Measurements from ENCODE around the gene TPT1.
"Not testable (repeated sequence)": the region's sequence is repeated elsewhere in the genome, so short reads cannot be mapped to it uniquely, and the experiment has no call there.

Gene TPT1

DNA sequence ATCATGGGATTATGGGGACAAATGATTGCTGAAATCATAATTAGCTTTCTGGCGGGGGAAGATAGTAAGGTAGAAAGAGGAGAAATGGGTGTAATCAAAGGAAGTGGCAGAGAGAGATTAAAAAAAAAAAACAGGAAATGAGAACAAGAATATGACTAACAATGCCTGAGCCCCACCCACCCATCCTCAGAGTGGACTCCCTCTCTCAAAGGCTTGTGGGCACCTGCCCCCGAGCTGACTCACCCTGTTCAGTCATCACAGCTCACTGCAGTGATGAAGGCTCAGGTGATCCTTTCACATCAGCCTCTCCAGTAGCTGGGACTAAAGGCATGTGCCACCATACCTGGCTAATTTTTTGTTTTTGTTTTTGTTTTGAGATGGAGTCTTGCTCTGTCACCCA lies 26.4 kb upstream of the TPT1 start:
- DNase-seq (ENCODE audit: low read depth), result peak; percentile 77

DNA sequence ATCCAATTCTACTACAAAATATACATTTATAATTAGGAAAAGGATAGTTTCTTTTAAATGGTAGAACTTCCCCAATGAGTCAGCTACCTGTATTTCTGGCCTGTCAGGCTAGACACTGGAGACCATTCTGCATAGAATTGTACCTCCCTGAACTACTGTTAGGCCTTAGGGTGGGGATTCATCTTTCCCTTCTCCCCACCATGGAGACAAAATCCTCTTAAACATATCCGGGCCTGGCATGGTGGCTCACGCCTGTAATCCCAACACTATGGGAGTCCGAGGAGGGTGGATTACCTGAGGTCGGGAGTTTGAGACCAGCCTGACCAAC lies 24.5 kb upstream of the TPT1 start:
- no peak for DNase-seq (ENCODE audit: low read depth)

DNA sequence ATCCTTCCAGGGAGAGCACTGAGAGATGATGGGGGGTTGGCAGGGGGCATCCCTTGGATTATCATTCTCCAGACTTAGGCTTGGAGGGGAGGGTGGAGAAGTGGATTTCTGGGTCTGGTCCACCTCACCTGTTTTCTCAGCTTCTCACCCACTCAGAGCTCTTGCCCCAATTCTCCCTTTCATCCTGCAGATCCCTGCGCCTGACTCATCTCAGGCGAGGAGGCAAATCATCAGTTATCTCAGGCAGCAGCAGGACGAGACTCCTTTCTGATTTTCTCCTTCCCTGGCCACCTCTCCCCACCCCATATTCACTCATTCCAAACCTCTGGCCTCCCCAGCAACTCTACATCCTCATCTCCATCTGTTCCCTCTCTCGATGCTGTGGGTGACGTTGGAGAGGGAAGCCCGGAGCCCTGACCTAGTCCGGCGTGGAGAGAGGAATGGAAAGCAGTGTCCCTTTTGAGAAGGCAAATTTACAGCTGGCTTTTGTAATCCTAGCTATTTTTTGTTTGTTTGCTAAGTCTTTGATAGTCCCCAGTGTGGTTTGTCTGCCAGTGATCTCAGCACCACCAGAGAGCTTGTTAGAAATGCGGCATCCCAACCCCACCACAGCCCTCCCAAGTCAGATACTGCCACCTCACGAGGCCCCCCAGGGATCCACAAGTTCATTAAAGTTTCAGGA lies 24.0 kb upstream of the TPT1 start:
- no peak for DNase-seq (ENCODE audit: low read depth)

DNA sequence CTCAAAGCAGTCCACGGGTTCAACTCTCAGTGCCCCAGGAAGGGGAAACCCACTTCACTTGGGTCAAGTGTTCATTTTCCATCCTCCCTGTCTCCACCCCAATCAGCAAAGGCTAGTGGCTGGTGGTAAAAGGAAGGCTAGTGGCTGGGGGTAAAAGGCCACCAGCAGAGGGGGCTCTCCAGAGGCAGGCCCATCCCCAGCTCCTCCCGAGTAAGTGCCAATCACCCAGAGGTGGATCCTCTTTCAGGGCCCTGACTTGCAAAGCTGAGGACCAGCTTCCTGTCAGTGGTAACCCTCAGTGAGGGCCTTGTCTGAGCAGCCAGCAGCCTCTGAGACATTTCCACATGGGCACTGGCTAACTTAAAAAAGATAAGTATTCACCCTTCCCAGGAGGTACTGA lies 22.0 kb upstream of the TPT1 start:
- no peak for DNase-seq (ENCODE audit: low read depth)

DNA sequence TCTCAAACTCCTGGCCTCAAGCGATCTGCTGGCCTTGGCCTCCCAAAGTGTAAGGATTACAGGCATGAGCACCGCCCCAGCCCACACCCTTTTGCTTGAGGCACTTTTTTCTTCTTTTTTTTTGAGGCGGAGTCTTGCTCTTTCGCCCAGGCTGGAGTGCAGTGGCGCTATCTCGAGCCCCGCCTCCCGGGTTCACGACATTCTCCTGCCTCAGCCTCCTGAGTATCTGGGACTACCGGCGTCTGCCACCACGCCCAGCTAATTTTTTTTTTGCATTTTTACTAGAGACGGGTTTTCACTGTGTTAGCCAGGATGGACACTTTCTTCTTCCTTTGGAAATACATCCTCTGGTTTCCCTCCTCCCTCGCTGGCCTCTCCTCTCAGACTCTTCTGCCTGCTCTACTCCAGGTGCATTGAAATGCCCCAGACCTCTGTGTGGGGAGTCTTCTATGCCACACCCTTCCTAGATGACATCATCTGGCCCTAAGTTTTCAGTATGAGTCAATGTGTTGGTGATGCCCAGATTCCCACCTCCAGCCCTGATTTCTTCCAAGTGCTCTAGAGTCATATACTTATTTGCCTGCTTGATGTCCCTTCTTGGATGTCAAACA lies 20.7 kb upstream of the TPT1 start:
- DNase-seq (ENCODE audit: low read depth), result no peak

DNA sequence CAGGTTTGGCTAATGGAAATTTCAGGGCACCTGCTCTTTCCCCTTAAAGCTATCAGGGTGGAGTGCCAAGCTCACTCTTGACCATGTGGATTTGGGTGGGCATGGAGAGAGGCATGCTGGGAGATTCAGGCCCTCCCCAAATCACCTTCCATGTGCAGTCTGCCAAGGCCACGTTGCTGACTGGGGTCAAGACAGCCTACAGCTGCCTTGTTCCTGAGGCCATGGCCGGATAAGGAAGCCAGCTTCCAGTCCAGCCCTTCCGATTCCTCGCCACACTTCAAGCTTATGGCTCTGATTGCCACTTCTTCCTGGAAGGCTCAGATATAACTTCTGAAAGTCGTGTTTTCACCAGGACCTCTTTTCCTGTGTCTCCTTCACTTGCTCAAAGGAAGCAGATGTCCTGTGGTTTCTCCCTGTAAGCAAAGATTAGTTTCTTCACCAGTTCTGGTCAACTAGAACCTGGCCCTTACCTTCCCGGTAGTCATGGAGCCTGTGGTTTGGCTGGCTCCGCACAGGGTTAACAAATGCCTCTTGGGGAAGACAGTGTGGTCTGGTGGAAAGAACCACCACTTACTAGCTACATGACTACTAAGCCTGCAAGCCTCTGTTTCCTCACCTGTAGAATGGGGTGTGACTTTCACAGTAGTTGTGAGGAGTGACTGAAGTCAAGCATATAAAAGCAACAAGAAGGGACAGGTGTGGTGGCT lies 16.1 kb upstream of the TPT1 start:
- DNase-seq (ENCODE audit: low read depth), result no peak

DNA sequence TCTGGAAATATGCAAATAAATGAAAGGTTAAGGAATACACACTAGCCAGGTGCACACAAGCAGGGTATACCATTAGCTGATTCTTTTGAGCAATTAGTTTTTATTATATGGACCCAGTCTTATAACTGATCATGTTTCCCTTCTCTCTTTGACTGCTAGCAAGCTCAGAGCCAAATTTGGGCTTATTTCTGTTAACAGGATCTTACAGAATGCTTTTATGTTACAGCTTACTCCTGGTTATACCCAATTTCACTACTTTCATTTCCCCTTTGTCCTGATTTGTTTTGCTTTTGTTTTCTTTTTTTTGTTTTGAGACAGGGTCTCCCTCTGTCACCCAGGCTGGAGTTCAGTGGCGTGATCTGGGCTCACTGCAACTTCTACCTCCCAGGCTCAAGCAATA lies 12.9 kb upstream of the TPT1 start:
- no peak for DNase-seq (ENCODE audit: low read depth)

DNA sequence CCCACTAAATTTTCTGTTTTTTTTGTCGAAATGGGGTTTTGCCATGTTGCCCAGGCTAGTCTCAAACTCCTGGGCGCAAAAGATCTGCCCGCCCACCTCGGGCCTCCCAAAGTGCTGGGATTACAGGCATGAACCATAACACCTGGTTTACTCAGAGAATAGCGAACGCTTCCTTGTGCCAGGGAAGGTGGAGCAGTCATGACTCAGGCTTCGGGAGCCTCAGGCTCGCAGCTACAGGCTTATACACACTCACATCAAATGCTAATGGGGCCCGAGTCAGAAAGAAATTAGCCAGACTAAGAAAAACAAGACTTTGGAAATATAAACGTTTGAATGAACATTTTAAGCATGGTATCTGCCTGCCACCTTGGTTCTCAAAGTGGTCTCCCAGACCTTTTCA lies 11.0 kb upstream of the TPT1 start:
- DNase-seq (ENCODE audit: low read depth), result no peak

DNA sequence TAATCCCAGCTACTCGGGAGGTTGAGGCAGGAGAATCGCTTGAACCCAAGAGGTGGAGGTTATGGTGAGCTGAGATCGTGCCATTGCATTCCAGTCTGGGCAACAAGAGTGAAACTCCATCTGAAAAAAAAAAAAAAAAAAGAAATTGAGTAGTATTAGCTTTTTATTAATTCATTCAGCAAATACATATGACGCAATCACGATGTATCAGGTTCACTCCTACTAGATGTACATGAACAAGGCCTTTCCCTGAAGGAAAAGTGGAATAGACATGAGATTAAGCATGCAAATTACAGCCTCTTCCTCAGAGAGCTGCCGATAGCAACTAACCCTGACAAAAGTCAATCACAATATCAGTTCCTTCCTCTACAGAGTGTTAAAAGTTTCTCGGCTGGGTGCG lies 9.2 kb upstream of the TPT1 start:
- no peak for DNase-seq (ENCODE audit: low read depth)

DNA sequence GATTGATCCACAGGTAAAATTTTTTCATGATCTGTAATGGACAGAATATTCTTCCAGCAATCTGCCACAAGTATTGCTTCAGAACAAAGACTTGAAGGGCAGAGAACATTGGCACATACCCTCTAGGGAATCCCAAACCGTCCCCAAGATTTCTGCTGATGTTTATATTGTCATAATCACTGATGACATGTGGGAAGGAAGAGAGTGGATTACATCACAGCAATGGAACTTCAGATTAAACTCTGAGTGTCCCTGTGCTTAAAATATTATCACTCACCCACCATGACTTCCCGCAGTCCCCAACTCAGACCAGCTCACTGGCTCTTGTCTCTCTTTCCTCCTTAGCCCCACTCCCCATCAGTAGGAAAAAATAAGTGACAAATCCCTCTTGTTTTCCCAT lies 8.5 kb upstream of the TPT1 start:
- no peak for DNase-seq (ENCODE audit: low read depth)

DNA sequence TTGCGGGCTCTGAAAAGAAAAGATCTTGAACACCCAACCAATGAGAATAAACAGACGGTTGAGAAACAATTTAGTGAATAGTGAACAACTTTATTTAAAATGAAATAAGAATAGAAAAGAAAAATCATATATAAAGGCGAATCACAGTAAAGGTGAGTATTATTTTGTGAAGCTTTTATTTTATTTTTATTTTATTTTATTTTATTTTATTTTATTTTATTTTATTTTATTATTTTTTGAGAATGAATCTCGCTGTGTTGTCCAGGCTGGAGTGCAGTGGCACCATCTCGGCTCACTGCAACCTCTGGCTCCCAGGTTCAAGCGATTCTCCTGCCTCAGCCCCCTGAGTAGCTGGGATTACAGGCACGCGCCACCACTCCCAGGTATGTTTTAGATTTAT lies 3.1 kb upstream of the TPT1 start:
- not testable (repeated sequence) for DNase-seq (ENCODE audit: low read depth)

DNA sequence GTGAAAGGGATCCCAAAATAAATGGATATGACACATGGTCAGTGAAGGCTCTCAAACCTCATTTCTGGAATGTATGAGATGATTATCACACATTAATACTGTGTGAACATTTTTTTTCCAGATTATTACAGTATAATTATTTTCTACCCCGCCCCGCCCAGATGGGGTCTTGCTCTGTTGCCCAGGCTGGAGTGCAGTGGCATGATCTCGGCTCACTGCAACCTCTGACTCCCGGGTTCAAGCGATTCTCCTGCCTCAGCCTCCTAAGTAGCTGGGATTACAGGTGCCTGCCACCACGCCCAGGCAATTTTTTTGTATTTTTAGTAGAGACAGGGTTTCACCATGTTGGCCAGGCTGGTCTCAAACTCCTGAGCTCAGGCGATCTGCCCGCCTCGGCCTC lies 2.1 kb upstream of the TPT1 start:
- not testable (repeated sequence) for DNase-seq (ENCODE audit: low read depth)

DNA sequence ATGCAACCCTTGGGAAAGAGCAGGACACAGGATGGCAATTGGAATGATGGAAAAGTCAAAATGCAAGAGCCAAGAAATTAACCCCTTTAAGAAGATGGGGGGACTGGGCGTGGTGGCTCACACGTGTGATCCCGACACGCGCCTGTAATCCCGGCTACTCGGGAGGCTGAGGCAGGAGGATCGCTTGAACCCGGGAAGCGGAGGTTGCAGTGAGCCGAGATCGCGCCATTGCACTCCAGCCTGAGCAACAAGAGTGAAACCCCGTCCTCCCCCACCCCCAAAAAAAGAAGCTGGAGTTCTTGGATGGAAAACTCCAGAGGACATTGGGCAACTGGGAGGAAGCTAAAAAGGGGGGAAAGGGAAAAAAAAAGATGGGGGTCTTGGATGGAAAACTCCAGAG lies 1.7 kb upstream of the TPT1 start:
- DNase-seq (ENCODE audit: low read depth), result not testable (repeated sequence)

DNA sequence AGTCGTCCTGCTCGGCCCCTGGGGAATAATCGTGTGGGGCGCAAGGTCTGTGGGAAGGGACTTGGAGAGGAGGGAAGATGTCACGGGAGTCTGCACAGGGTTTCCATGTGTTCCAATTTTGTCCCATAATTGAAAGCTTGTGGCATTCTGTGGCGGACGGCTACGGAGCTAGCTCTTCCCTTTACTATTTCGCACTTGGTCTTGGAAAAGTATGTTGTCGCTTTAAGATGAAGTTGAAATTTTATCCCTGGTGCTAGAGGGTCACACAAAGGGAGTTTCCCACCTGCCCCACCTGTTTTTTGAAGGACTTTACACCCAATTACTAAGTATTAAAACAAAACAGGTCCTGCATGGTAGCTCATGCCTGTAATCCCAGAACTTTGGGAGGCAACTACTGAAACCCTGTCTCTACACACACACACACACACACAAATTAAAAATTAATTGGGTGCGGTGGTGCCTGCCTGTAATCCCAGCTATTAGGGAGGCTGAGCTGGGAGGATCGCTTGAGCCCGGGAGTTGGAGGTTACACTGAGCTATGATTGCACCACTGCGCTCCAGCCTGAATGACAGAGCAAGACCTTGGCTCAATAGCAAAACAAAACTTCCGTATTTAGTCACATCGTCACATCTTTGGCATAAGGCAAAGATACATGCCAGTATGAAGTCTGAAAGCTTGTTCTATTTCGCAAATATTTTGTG lies 967 bp upstream of the TPT1 start:
- DNase-seq (ENCODE audit: low read depth), result no peak

DNA sequence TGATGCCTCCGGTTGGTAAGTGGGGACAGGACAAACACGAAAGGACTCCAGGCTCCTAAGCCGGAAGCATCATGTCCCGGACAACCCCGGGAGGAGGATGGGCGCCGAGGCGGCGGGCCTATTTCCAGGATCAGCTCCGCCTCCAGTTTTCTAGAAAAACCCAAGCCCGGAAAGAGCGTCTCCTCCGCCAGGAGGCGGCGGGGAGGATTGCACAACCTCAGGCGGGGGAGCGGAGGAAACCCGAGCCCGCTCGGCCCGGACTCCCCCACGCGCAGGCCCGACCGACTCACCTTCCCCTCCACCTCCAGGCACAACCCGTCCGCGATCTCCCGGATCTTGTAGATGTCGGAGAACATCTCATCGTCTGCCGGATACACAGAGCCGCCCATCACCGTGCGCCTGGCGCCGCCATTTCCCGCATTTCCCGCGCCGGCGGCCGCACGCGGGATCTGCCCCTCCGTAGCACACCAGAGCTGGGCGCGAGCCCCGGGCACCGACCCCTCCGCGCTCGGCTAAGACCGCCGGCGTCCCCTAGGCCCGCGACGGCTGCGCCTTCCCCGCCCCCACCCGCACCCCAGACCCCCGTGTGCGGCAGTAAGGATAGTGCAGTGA lies 455 bp downstream of the TPT1 start:
- peak; percentile 53 for DNase-seq (ENCODE audit: low read depth)

DNA sequence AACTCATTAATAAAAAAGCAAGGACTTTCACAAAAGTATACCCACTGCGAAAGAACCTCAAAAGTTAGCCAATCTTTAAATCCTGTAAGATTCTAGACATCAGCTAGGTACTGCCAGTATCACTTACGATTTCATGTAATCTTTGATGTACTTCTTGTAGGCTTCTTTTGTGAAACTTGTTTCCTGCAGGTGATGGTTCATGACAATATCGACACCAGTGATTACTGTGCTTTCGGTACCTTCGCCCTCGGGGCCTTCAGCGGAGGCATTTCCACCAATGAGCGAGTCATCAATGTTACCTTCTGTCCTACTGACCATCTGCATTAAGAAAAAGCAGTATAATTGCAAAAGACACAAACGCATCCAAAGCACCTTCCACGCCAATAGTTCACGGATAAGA lies 1.1 kb downstream of the TPT1 start:
- no peak for DNase-seq (ENCODE audit: low read depth)

DNA sequence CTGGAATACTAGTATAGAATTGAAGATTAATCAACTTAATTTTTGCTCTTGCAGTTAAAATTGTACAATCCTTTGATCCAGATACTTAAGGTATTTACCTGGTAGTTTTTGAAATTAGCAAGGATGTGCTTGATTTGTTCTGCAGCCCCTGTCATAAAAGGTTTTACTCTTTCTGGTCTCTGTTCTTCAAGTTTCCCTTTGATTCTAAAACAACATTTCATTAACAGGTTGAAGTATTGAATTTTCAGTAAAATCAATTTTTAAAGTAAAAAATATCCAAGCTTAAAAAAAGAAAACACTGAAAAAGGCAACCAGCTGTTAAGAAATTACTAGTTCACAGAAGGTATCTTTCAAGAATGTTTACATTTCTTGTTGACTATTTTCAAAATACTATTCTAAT lies 1.6 kb downstream of the TPT1 start:
- DNase-seq (ENCODE audit: low read depth), result no peak

DNA sequence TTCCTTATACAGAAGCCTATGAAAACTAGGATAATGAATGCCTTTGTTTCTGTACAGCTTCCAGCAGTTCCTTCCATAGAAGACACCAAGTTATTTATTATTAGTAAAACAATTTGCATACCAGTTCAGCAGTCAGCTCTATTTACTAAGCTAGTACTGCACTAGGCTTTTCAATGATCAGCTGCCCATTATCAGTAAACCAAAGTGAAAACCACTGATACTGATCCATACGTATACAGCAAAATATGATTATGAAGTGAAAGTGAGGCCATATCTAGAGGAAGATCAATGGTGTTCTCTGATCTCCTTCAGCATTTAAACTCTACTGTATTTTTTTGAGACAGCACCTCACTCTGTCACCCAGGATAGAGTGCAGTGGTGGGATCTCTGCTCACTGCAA lies 3.2 kb downstream of the TPT1 start:
- no peak for DNase-seq (ENCODE audit: low read depth)

DNA sequence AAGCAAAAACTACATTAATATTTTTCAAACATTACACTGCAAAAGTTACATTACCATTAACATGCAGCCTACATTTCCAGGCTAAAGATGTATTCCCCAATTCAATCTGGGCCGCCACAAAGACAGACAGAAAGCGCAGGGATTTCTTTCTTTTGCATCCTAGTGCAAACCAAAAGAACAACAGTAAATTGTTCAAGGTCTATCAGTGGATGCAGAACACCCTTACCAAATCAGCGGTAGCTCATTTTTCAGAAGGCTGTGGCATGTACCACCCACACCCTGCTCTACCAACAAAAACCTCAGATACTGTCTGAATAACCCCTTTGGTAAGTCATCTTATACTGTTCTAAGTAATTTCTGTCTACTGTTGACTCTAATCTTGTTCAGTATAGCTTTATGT lies 3.6 kb downstream of the TPT1 start:
- no peak for DNase-seq (ENCODE audit: low read depth)

DNA sequence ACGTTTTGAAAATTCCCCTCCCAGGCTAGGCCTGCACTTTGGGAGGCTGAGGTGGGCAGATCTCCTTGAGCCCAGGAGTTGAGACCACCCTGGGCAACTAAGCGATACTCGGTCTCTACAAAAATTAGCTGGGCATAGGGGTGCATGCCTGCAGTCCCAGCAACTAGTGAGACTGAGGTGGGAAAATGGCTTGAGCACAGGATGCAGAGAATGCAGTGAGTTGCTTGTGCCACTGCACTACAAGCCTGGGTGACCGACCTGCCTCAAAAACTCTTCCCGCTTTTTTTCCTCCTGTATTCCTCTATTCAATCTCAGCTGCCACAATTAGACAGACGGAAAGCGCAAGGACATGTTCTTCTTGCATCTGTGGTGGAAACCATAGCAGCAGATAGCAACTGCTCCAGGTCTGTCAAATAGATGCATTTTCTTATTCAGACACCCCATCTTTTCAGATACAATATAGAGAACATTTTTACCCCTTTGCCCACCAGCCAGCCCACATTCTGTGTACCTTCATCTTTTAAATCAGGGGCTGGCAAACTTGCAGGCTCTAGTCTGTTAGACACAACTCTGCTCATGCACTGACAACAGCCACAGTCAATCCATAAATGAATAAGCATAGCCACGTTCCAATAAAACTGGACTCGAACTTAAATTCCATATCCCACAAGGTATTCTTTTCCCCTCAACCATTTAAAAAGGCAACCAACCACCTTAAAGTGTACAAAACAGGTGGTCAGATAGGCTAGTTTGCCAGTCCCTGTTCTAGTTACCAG lies 4.8 kb downstream of the TPT1 start:
- DNase-seq (ENCODE audit: low read depth), result no peak

DNA sequence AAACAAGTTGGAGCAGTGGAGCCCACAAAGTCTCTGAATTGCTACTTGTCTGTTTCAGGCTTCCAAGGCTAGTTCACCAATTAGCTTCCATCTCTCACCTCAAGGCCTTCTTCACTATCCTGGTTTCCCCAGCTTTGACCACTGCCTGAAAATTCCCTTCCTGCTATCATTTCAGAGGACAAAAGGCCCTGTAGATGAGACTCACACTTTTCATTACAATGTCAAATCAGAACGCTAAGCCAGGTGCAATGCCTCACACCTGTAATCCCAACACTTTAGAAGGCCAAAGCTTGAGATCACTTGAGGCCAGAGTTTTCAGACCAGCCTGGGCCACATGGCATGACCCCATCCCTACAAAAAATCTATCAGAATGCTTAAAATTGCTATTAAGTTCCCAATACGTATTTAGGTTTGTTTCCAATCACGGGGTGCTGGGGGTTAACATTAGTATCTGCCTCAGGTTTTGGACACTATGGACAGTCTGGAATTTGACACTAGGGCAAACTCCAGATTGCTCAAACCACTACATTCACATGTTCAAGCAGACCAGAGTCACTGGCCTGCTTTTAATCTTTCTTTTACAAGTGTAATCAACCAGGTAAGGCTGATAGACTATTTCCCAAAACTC lies 5.5 kb downstream of the TPT1 start:
- no peak for DNase-seq (ENCODE audit: low read depth)
